HG03432 (cell line): ENCODE measurements around the gene FNDC3B.

Source experiments
- ATAC-seq: cut with Tn5 transposase; IDR thresholded peaks from one replicate; pipeline ENCODE4 v1.9.1; 2021; ENCODE audit warnings: mild to moderate bottlenecking, moderate library complexity; ENCODE audit not compliant: unreplicated experiment

FNDC3B gene

DNA sequence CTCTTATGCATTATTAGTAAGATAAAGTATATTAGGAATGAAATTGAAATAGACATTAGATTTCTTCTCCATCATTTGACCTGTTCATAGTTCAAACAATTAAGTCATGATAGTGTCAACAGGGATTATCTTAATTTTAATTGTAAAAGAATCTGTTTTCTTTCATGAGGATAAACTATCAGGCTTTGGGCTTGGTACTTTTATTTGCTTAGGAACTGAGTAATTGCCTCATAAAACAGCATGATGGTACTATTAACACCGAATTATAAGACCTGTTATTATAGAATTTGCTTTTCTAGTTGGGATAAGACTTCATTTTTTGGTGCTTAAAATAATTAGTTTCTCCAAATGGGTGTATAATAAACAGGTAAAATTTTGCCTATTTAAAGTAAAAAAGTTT is 71.8 kb downstream of the FNDC3B start:
- no peak for ATAC-seq

DNA sequence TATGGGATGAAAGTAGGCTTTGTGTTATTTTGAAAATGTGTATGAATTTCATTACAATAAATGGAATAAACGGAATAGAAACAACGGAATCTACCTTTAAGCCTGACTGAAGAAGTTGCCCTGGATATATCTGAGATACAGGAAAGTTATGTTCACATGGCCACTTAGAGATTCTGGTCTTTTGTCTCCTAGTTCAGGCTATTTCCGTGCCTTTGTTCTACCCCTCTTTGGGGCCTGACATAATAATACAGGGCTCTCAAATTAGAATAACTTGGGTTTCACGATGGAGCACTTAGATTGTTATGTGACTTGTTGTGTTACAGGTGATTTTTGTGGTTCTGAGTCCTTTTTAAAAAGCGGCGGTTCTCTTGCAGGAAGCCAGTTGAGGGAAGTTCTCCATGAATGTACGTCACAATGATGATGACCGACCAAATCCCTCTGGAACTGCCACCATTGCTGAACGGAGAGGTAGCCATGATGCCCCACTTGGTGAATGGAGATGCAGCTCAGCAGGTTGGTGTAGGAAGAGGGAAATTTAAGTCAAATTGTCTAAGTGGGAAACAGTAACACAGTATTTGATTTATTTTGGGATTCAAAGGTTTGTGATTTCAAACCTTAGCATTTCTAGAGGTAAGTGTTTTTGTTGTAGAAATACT is 72.8 kb downstream of the FNDC3B start:
- no peak for ATAC-seq

DNA sequence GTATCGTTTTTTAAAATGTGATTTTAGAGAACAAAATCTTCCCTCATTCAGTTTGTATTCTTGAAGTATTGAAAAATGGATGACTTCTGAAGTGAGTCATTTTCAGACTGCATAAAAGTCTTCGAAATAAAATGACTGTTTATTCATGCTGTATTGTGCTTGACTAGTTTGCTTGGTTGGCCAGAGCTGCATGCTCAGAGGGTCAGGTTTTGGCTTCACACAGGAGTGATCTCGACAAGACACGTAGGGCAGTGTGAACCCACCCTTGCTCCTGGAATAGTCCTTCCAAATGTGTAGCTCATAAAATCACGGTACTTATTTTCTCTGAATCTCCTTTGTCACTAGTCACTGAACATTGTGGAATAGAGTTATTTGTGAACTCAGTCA is 73.3 kb downstream of the FNDC3B start:
- no peak for ATAC-seq

DNA sequence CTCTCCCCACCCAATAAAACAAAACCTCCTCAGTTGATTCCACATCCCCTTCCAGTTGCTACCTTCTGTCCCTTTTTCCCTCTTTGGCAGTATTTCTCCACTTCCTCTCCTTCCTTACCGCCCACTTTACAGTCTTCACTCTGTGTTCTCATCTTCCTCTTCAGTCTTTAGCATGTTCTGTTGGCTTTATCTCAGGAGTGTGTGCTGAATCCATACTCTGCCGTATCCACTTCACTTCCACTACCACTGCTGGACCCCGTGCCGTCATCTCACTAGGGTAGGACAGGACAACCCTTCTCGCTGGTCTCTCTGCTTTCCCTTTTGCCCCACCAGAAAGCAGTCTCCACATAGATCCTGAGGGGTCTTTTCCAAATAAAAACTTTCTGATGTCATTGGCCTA is 74.3 kb downstream of the FNDC3B start:
- ATAC-seq: no peak

DNA sequence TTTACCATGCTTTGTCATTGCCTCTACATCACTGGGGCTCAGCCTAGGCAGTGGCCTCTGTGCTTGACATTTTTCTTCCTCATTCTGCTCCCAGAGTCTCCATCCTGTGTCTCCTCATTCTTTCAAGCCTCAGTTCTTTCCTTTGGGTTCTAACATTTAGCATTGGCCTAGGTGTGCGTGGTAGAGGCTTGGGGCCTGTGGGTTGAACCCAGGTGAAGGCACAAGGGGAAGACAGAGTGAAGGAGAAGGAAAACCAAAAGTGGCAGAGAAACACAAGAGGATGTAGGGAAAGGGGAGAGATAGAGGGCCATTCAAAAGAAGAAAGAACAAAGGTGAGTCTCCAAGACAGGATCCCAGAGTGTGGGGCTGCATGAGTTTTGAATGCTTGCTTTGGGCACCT is 75.7 kb downstream of the FNDC3B start:
- no peak for ATAC-seq

DNA sequence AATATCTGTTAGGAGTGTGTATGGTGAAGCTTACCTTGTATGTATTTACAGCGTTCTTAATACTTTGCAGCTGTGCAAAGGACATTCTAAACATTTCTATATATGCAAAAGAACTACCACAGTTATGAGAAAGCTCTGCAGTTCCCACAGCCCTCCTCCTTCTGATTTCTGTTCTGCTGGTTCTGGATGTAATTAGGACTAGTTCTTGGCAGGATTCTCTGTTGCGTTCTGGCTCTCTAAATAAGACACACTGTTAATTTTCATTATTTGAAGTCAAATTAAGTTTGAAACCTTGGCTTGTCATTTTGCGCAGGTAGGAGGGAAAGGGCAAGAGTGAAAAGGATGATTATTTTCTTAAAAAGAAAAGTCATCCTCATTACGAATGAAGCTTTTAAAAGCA is 76.4 kb downstream of the FNDC3B start:
- no peak for ATAC-seq

DNA sequence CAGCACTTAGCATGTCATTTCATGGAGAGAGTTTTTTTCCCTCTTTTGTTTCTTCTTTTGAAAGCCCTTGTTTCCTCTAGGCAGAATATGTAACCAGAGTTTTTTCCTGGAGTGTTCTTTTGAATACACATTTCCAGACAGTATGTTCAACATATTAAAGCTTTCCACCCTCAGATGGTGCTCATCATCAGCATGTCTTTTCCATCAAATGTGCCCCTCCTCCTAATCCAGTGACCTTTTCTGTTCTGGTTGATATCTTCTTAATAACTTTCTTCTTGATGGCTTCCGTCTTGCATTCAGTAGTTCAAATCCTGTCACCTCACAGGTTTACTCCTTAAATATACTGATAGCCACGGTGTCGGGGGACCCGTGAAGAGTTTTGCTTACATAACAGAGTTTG is 78.6 kb downstream of the FNDC3B start:
- ATAC-seq: no peak

DNA sequence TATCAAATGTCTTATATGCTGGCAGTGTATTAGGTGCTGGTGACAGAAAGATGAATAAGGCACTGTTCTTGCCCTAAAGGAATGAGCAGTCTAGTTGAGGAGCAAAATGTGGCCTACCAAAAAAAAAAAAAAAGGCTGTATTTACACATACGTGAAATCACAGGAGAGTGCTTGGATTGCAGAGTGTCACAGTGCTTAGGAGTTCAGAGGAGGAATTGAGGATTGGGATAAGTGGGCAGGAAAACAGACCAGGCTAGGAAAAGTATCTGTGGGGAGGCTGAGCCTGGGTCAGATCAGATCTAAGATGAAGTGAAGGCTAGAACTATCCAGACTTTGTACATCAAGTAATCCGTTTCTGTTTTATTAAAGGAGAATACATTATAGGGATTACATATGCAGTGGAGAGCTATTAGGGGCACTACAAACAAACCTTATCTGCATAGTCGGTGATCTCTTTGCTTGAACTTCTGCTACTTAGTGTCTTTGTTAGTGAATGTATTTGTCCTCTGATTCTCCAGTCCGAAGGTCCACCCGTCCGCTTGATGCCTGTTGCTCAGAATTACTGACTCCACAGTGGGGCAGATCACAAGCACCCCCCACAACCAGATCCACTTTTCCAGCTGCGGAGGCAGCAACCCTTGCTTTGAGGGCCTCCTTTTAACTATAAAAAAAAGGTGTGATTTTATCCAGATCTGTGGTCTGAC is 80.0 kb downstream of the FNDC3B start:
- no peak for ATAC-seq

DNA sequence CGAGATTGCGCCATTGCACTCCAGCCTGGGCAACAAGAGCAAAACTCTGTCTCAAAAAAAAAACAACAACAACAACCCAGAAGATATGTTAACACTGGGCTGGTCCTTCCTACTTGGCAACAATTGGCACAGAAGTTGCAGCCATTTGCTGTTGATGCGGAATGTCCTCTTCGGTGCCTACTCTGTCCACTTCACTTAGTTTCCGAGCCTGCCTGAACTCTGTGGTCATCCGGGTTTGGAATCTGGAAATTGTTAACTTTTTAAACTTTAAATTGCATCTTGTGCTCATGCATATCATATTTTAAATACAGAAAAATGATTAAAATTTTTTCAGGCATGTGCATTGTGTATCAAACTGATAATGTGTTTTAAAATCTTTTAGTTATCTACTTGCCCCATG is 81.5 kb downstream of the FNDC3B start:
- no peak for ATAC-seq

DNA sequence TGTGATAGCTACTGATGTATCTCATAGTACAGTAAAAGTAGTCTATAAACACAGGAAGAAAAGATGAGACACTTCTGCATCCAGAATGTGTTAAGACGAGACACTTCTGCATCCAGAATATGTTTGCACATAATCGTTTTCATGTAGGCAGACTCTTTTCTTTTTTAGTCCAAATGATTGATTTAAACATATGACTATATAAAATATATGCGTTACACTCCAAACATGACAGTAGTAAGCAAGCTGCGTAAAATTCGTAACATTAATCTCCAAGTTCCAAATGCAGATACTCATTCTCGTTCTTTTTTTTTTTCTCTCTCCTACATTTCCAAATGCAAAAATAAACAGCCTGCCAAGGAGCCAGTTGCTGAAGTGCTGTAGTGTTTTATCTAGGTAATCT is 82.6 kb downstream of the FNDC3B start:
- no peak for ATAC-seq

DNA sequence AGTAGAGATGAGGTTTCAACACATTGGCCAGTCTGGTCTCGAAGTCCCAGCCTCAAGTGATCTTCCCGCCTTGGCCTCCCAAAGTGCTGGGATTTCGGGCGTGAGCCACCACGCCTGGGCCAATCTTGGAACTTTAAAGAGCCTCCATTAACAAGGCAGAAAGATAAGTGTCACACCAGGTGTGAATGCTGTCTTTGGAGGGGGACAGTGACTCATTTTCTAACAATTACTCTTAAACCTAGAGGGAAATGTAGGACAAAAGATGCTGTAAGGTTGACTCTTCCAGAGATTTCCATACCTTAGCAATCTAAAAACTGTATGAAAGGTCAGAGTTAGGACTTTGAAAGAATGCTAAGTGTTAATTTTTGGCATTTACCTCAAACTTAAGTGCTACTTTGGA is 84.9 kb downstream of the FNDC3B start:
- ATAC-seq: no peak

DNA sequence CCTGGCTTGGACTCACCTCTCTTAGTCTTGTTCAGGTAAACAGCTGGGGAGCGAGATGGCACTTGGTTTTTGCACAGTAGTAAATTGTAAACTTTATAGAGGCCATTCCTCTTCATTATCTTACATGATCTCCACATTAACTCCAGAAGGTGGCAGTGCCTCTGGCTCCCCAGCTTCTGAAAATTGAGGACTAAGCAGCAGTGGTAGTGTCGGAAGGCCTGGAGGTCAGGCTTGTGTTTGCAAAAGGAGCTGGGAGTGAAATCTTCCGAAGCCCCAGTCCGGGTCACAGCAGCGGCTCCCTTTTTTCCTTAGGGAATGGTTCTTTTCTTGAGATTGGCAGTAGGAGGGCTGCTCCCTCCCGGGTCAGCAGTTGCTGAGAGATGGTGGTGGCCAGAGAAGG is 85.7 kb downstream of the FNDC3B start:
- no peak for ATAC-seq

DNA sequence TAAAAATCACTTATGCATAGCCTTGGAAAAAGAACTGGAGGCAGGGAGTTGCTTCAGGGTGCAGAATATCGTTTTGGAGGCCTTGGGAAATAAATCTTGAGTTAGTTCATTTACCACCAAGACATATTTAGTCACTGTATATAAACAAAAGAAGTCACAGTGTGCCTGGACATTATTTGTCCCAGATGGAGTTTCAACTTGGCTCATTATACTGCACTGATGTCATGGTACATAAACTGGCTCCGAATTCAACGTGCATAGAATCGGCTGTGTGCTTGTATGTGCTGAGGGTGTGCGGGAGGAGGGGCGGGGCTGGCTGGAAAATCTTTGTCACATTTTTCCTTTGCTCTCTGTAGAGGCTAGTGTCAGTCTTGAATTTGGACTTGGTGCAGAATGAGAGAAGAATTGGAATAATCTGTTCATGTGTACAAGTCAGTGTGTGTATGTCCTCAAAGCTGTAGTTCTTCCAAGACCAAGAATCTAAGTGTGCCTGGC is 86.6 kb downstream of the FNDC3B start:
- no peak for ATAC-seq

DNA sequence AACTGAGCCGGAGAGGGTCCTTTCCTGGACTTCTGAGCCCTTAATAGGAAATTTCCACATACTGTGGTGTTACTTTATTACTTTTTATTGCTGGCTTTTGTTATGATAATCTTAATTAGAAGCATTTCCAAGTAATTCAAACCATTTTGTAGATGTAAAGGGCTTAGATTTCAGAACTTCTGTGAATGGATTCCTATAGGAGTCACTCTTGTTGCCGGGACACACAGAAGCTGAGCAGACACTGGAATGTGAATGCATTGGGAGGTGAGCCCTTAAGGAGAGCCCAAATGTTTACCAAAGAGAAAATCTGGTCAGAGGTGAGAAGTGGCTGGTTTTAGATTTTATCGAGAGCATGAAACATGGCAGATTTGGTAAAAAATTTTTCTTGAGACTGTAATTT is 87.4 kb downstream of the FNDC3B start:
- no peak for ATAC-seq

DNA sequence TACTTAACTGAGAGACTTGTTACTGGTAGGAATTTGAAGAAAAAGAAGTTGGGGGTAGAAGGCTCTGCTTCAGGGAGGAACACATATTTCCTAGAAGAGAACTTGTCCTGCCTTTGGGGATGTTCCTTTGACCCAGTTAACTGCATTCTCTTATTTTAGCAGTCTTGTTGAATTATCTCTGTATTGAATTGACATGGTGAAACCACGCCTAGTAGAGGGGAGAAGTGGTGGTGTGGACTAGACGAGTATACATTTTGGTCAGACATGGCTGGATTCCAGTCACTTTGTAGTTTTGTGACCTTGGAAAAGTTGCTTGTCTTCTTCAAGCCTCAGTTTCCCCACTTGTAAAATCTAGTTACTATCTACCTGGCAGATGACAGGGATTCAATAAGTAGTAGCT is 87.8 kb downstream of the FNDC3B start:
- ATAC-seq: no peak

DNA sequence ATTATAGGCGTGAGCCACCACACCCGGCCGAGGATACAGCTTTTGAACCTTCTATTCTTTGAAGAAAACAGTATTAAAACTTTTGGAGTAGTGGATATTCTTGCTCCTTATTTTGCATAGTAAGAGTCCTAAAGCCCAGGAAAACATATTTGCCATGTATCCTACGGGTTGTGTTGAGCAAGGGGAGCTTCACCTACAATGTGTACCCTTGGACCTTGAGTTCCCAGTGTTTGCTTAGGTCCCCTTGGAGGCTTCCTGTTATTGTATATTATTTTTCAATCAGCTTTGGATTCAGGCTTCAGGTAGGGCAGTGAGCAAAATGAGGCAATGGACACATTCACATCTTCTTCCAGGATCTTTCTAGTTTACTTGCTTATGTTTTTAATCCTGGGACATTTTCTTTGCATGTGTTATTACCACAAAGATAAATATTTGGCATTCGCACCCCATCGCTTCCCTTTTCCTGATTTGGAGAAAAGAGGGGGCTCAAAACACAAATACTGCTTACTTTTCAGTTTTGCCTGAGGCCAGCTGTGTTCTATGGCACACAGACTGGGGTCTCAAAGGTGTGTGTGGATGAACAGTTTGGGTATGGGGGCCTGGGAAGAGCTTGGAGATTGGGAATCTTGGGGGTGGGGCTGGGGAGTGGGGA is 88.7 kb downstream of the FNDC3B start:
- ATAC-seq: no peak

DNA sequence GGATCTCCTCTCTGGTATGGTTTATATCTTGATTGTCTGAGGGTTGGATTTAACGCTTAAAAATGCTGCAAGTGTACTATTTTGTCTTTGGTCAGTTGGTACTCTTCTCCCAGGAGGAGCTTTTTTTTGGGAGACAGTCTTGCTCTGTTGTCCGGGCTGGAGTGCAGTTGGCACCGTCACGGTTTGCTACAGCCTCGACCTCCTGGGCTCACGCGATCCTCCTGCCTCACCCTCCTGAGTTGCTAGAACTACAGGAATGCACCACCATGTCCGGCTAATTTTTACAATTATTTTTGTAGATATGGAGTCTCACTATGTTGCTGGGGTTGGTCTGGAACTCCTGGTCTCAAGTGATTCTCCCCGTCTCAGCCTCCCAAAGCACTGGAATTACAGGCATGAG is 89.5 kb downstream of the FNDC3B start:
- no peak for ATAC-seq

DNA sequence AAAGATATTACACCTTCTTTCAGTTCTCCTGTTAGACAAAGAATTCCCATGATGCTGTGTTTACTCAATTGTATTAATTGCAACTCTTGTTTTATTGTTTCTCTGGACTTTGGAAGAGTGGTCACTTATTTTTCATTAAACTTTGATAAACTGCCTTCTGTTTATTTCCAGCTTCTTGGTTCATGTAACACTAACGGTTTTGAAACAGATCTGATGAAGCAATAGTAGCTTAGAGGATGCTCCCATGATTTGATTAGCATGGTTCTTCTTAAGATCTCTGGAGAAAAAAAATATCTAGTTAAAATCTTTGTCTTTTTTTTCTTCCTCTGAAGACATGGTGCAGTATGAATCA is 90.1 kb downstream of the FNDC3B start:
- ATAC-seq: no peak

DNA sequence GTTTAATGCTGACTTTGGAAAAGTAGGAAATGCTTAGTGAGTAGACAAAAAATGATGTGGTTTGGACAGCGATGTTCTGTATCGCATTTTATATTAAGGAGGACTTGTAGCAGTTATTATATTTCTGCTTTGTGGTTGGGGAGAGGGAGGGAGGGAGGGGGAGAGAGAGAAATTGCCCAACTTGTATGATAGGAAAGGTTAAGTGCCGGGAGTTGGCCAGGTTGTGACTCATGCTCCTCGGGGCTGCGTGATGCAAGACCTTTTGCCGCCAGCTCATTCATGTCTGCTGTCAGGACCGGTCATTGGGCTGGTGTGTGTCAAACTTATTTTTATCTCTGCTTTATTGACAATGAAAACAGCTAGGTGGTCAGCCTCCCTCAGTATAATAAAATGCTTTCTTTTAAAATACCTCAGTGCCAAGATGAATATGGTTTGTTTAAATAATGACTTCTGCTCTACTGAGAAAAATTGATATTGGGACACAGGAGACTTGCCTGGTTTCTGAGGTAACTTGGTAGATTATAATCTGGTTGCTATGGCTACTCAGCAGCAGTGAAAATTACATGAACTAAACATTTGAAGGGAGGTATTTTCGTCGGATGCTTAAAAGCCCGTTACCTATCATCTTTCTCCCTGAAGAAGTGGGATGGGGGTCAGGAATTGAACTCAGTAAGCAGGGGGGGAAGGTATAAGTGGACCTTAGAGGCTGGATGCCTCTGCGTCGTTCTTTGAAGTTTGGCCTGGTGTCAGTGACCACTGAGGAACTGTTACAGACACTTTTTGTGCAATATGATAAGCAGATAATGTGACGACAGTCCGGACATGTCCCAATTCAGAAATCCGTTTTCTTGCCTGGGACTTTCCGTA is 90.7 kb downstream of the FNDC3B start:
- ATAC-seq: no peak

DNA sequence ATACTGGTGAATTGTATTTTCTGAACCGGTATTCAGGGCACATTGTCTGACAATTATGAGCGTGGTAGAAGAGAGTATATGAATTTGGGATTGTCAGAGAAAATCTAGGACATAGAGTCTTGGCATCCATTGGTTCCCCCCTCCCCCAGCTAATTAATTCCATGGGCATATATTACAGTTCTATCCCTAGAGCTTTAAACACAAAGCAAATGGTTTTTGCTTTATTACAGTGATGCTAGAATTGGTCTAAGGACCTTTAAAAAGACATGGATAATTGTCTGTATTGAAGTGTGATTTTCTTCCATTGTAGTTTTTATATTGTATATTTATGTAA is 91.3 kb downstream of the FNDC3B start:
- no peak for ATAC-seq

DNA sequence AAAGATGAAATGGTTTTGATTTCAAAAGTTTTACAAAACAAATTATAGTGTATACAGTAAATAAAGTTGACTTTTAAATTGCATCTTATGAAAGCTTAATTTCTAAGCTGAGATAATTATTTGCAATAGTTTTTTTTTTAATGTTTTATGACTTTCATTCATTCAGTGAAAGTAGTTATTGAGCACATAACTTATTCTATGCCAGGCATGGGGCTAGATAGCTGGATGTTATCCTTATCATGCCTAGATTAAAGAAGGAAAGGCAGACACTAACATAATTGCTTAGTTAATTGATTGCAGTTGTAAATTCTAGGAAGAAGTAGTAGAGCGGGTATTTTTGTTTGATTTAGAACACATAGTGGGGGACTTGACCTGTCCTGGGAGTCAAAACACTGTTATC is 92.4 kb downstream of the FNDC3B start:
- ATAC-seq: no peak

DNA sequence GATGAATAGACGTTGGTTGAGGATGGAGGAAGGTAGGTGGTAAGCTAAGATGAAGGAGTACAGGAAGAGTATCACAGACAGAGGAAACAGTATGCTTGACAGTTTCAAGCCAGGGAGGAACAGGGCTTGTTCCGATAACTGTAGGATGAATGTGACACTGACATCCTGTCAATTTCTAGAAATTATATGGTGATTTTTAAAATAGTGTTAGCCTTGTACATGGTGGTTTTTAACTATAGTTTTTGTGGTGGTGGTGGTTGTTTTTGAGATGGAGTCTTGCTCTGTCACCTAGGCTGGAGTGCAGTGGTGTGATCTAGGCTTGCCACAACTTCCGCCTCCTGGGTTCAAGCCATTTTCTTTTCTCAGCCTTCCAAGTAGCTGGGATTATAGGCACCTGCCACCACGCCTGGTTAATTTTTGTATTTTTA is 92.8 kb downstream of the FNDC3B start:
- ATAC-seq: peak; percentile 51
